Liver (tissue), 3 donors: ENCODE results near the gene RHBDD3.

Source experiments
- EGR1 ChIP-seq, 2 donors: IDR thresholded peaks; 2 replicates each; pipeline ENCODE4 v1.6.1; 2016 to 2018; ENCODE audit warnings: antibody characterized with exemption in 2 of 2, low read depth in 2 of 2
- TF ChIP-seq, protein P1 (sequence below): IDR thresholded peaks from 2 replicates; pipeline ENCODE4 v1.6.1; 2016; ENCODE audit warnings: antibody characterized with exemption
- TF ChIP-seq, protein P2 (sequence below): fragments of 150-350 bp; IDR thresholded peaks from 2 replicates; pipeline ENCODE4 v1.5.1; 2017; ENCODE audit warnings: improper control_type of control experiment, low read depth, low read length; ENCODE audit not compliant: missing input control
- donor health status: healthy.
- donor health status: healthy.

DNA sequence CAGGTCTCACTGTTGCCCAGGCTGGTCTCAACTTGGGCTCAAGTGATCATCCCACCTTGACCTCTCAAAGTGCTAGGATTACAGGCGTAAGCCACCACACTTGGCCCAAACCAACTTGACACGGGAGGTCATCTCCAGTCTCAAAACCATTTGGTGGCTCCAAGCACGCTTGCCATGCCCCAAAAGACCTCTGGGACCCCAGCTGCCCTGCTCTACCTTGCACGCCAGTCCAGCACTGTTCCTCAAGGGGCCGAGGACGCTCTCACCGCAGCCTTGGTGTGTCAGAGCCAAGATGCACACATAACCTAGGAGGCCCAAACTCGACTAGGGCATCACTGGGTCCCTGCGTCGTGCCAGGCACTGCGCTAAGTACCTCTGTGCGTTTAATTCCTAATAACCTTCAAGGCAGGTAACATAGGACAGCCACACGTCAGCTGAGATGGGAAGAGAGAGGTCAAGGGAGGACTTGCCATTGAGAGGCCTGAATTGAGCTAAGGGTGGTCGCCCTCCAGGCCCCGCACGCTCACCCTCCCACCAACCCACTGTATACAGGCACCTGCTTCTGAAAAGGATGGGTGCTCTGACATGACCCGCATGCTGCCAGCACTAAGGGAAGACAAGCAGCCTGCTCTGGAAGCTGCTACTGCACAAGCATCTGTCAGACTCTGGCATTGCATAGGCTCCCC, 34.1 kb upstream of the RHBDD3 start:
- TF ChIP-seq, protein P1, sequence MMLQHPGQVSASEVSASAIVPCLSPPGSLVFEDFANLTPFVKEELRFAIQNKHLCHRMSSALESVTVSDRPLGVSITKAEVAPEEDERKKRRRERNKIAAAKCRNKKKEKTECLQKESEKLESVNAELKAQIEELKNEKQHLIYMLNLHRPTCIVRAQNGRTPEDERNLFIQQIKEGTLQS = no peak
- TF ChIP-seq, protein P2, sequence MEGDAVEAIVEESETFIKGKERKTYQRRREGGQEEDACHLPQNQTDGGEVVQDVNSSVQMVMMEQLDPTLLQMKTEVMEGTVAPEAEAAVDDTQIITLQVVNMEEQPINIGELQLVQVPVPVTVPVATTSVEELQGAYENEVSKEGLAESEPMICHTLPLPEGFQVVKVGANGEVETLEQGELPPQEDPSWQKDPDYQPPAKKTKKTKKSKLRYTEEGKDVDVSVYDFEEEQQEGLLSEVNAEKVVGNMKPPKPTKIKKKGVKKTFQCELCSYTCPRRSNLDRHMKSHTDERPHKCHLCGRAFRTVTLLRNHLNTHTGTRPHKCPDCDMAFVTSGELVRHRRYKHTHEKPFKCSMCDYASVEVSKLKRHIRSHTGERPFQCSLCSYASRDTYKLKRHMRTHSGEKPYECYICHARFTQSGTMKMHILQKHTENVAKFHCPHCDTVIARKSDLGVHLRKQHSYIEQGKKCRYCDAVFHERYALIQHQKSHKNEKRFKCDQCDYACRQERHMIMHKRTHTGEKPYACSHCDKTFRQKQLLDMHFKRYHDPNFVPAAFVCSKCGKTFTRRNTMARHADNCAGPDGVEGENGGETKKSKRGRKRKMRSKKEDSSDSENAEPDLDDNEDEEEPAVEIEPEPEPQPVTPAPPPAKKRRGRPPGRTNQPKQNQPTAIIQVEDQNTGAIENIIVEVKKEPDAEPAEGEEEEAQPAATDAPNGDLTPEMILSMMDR = no peak
- no peak for TF ChIP-seq EGR1 (IDR thresholded peaks at IDR 0.05; ENCODE audit: low read depth in 2 of 2)
